ENCODE measurements around the gene DGKI. TPM values are rescaled to one million over a fixed set of nuclear protein-coding genes. Genes with fewer than 3 reads are reported as not detected.

The DGKI gene
- total RNA-seq, 1 experiment from 2014 or later: 0.55 TPM

DNA sequence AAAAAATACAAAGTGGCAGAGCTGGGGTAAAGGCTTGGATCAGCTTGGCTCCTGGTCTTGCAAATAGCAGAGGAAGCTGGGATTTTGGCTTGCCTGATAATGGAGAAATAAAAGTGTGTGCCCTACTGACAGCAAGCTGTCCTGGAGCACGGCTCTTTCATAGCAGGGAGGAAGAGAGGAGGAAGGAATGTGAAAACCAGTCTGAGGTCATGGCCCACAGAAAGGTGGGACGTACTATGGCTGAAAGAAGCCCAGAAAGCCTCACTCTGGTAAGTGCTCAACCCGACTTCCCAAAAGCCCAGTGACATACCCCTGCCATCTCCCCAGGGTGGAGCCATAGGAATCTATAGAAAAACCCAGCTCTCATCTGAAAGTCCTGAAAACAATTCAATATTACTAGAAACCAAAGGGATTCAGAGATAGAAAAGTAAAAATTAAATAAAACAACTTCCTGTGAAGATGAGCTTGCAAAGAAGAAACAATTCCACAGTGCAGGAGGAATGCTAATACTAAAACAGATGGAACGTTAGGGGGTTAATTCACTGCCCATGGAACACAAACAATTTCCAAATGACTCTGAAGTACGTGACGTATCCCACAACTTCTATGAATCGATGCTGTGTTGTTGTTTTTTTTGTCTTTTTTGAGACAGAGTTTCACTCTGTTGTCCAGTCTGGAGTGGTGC is 256.6 kb downstream of the DGKI start:
- 0 out of 2 replicates have a peak, but pooled peaks cover 3% of the 10 kb centered on the region for H3K4me1 ChIP-seq (ENCODE audit: insufficient read depth, low read length)
- DNase-seq: no peak
- H3K14ac ChIP-seq (ENCODE audit: insufficient read depth, low read length): no peak overlapping the region
- H3K27ac Mint-ChIP-seq: peak overlapping the region in 2 of 3 experiments; percentile 42 to 50; a peak in 2 of 7 replicates
- H2BK5ac ChIP-seq (ENCODE audit: insufficient read length, low read length): no peak overlapping the region
- no peak overlapping the region for H3K27ac ChIP-seq (ENCODE audit: insufficient read length, low read depth, low read length)
- no peak overlapping the region for H3T11ph ChIP-seq (ENCODE audit: low read length)
- no peak overlapping the region for H2BK120ac ChIP-seq (ENCODE audit: low read depth, low read length, poor library complexity, severe bottlenecking)
- H2BK15ac ChIP-seq (ENCODE audit: low read depth, low read length): no peak overlapping the region
- H3K23ac ChIP-seq (ENCODE audit: insufficient read length, low read depth, low read length): no peak overlapping the region
- H3K18ac ChIP-seq (ENCODE audit: insufficient read length, low read depth, low read length): no peak overlapping the region
- H3K4me2 ChIP-seq (ENCODE audit: insufficient read depth, insufficient read length, low read length): no peak overlapping the region
- H3K9ac ChIP-seq (ENCODE audit: extremely low read depth, insufficient read length, low read length): no peak overlapping the region
- no peak overlapping the region for H2AFZ ChIP-seq (ENCODE audit: low read length)
- H2BK12ac ChIP-seq (ENCODE audit: insufficient read length, low read depth, low read length): no peak overlapping the region
- H3K36me3 Mint-ChIP-seq (ENCODE audit: insufficient read depth in 1 of 3, low read depth in 3 of 3): no peaks in the 10 kb centered on the region
- TF ChIP-seq, protein P1, sequence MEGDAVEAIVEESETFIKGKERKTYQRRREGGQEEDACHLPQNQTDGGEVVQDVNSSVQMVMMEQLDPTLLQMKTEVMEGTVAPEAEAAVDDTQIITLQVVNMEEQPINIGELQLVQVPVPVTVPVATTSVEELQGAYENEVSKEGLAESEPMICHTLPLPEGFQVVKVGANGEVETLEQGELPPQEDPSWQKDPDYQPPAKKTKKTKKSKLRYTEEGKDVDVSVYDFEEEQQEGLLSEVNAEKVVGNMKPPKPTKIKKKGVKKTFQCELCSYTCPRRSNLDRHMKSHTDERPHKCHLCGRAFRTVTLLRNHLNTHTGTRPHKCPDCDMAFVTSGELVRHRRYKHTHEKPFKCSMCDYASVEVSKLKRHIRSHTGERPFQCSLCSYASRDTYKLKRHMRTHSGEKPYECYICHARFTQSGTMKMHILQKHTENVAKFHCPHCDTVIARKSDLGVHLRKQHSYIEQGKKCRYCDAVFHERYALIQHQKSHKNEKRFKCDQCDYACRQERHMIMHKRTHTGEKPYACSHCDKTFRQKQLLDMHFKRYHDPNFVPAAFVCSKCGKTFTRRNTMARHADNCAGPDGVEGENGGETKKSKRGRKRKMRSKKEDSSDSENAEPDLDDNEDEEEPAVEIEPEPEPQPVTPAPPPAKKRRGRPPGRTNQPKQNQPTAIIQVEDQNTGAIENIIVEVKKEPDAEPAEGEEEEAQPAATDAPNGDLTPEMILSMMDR (conservative IDR thresholded peaks at IDR 0.05): no peak
- no peak overlapping the region for H2BK20ac ChIP-seq (ENCODE audit: low read depth, low read length, poor library complexity, severe bottlenecking)
- H4K8ac ChIP-seq (replicated peaks; ENCODE audit: insufficient read length, low read depth, low read length): no peak overlapping the region
- no peaks in the 10 kb centered on the region for H3K27me3 Mint-ChIP-seq (ENCODE audit: low read depth)
- H3K9me3 Mint-ChIP-seq: no peaks in the 10 kb centered on the region
- H3K79me1 ChIP-seq (ENCODE audit: insufficient read depth, low read depth, low read length, poor library complexity, severe bottlenecking): no peaks in the 10 kb centered on the region
- no peaks in the 10 kb centered on the region for H3K27me3 ChIP-seq (ENCODE audit: insufficient read depth, low read length)
- H3K4ac ChIP-seq (ENCODE audit: low read depth, low read length): no peak overlapping the region
- H3K23me2 ChIP-seq (ENCODE audit: insufficient read length, low read depth, low read length, poor library complexity, severe bottlenecking): no peaks in the 10 kb centered on the region
- H4K5ac ChIP-seq (ENCODE audit: insufficient read length, low read depth, low read length): no peak overlapping the region
- no peak overlapping the region for H3K4me3 Mint-ChIP-seq
- H4K91ac ChIP-seq (ENCODE audit: insufficient read length, low read depth, low read length): no peak overlapping the region
- WGBS (ENCODE audit: extremely low coverage, insufficient read length, low lambda C conversion rate): no CpG with 5 or more reads among the region's 7 CpGs
- H3K56ac ChIP-seq (ENCODE audit: insufficient read length, low read depth, low read length): no peak overlapping the region
- no peaks in the 10 kb centered on the region for H4K20me1 ChIP-seq (ENCODE audit: control insufficient read depth, insufficient read depth, insufficient read length)
- no peaks in the 10 kb centered on the region for H3K79me2 ChIP-seq (ENCODE audit: insufficient read depth, low read length)
- no peaks in the 10 kb centered on the region for H3K9me3 ChIP-seq (ENCODE audit: control insufficient read depth, low read depth, low read length)
- peaks cover 0 to 10% of the 10 kb centered on the region in 2 experiments; a peak in 3 of 4 replicates for H3K4me1 Mint-ChIP-seq
- no peak overlapping the region for H2AK5ac ChIP-seq (ENCODE audit: insufficient read length, low read length)
